Lower lobe of right lung (tissue), 2 donors: ENCODE results near the gene RAB21. TPM values are rescaled to one million over a fixed set of nuclear protein-coding genes. Genes with fewer than 3 reads are reported as not detected.

Source experiments
- ATAC-seq, 2 donors: fragments of 200-7000 bp; cut with Tn5 transposase; one replicate each; pipeline ENCODE4 v1.9.1; 2020 to 2022; ENCODE audit warnings: mild to moderate bottlenecking in 2 of 2, moderate library complexity in 2 of 2
- DNase-seq: peaks from one replicate; pipeline ENCODE4 v3.0.0-alpha.2; 2020
- H3K27ac ChIP-seq: fragments of 200-600 bp; one replicate; pipeline ENCODE4 v1.8.0; 2022
- H3K27me3 ChIP-seq: fragments of 200-600 bp; one replicate; pipeline ENCODE4 v1.8.0; 2022; ENCODE audit warnings: low read depth
- H3K36me3 ChIP-seq: fragments of 200-600 bp; one replicate; pipeline ENCODE4 v1.8.0; 2022; ENCODE audit warnings: mild to moderate bottlenecking
- H3K4me1 ChIP-seq: fragments of 200-600 bp; one replicate; pipeline ENCODE4 v1.8.0; 2022
- H3K4me3 ChIP-seq: fragments of 200-600 bp; one replicate; pipeline ENCODE4 v1.8.0; 2022; ENCODE audit warnings: mild to moderate bottlenecking
- H3K9me3 ChIP-seq: fragments of 200-600 bp; one replicate; pipeline ENCODE4 v1.8.0; 2022
- intact Hi-C: fragments of 100-400 bp; cut with DNase I; formaldehyde crosslinking; loops from one replicate; pipeline ENCODE4 v1.11.0; 2022
- total RNA-seq: library from RNA; stranded (reverse); fragmentation: NEBNext Ultra II Directional; extraction: Animal tissue kit (Norgen Biotek cat#: 25700); gene quantifications from one replicate; pipeline ENCODE4 v1.2.1, GENCODE V29; 2021
- TF ChIP-seq, protein P1 (sequence below): fragments of 200-600 bp; IDR thresholded peaks from one replicate; pipeline ENCODE4 v1.8.0; 2022; ENCODE audit warnings: antibody characterized with exemption, mild to moderate bottlenecking
- donor health status: DM: no; HTN: yes; CAD: no; lungs with severe emphysema.

RAB21 gene
- total RNA-seq, 1 donor from 2014 or later, result 67.1 TPM

DNA sequence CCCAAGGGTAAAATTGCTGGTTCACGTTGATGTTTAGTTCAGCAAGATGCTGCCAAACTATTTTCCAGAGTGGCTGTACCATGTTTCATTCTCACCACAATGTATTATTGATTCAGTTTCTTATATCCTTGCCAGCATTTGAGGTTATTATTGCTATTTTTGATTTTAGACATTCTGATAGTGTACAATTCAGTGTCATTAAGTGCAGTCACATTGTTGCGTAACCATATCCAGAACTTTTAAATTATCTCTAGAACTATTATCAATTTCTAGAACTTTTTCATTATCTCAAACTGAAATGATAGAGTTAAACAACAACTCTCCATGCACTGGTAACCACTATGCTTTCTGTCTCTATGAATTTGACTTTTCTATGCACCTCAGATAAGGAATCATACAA, 74.2 kb downstream of the RAB21 start:
- no peak for ATAC-seq
- TF ChIP-seq, protein P1, sequence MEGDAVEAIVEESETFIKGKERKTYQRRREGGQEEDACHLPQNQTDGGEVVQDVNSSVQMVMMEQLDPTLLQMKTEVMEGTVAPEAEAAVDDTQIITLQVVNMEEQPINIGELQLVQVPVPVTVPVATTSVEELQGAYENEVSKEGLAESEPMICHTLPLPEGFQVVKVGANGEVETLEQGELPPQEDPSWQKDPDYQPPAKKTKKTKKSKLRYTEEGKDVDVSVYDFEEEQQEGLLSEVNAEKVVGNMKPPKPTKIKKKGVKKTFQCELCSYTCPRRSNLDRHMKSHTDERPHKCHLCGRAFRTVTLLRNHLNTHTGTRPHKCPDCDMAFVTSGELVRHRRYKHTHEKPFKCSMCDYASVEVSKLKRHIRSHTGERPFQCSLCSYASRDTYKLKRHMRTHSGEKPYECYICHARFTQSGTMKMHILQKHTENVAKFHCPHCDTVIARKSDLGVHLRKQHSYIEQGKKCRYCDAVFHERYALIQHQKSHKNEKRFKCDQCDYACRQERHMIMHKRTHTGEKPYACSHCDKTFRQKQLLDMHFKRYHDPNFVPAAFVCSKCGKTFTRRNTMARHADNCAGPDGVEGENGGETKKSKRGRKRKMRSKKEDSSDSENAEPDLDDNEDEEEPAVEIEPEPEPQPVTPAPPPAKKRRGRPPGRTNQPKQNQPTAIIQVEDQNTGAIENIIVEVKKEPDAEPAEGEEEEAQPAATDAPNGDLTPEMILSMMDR, result no peak
- intact Hi-C loops, result no loop called here

DNA sequence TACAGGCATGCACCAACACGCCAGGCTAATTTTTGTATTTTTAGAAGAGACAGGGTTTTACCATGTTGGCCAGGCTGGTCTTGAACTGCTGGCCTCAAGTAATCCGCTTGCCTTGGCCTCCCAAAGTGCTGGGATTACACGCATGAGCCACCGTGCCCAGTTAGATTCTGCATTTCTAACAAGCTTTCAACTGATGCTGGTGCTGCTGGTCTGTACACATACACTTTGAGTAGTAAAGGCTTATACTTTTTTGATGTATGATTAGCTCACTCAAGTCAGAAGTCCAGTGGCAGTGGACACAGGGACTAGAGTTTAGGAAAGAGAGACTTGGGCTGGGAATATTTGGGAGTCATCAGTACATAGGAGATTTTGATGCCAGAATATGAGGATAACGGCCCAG, 82.7 kb downstream of the RAB21 start:
- Histone ChIP-seq H3K27me3 (no peaks in the 10 kb centered on the region), H3K4me3 (no peak overlapping the region), H3K9me3 (no peaks in the 10 kb centered on the region), H3K27ac (no peak overlapping the region), H3K4me1 (peaks cover 30% of the 10 kb centered on the region), H3K36me3 (no peaks in the 10 kb centered on the region)
- intact Hi-C loops, result no loop called here
- TF ChIP-seq, protein P1, result no peak
- DNase-seq, result no peak
- ATAC-seq, result no peak

More for the DNA sequence above, 74.2 kb downstream of the RAB21 start:
- Histone ChIP-seq H3K36me3 (no peaks in the 10 kb centered on the region), H3K4me3 (no peak overlapping the region), H3K4me1 (no peaks in the 10 kb centered on the region), H3K27ac (no peak overlapping the region), H3K27me3 (no peaks in the 10 kb centered on the region), H3K9me3 (no peaks in the 10 kb centered on the region)
- DNase-seq, result no peak

DNA sequence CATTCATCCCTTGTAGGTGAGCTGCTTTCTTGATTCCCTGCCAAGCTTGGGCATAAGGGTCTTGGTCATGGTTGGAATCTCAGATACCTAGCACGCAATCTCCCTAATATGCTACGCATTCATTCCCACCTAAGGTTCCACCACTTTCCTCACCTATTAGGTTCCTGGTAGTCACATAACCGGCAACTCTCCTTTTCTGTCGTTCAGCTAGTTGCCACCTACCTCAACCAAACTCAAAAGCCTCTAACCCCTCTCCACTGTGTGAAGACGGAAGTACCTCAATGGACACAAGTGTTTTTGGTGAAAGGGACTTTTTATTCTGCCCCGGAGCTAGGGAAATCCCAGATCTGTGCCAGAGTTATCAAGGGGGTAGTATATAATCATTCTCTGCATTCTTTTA, 83.6 kb downstream of the RAB21 start:
- ATAC-seq (no peak), DNase-seq (no peak)
- Histone ChIP-seq H3K27me3 (no peaks in the 10 kb centered on the region), H3K4me1 (peaks cover 37% of the 10 kb centered on the region), H3K9me3 (no peaks in the 10 kb centered on the region), H3K36me3 (no peaks in the 10 kb centered on the region), H3K27ac (peak overlapping the region; percentile 94), H3K4me3 (no peak overlapping the region)
- intact Hi-C loops, result no loop called here
- TF ChIP-seq, protein P1, result no peak

DNA sequence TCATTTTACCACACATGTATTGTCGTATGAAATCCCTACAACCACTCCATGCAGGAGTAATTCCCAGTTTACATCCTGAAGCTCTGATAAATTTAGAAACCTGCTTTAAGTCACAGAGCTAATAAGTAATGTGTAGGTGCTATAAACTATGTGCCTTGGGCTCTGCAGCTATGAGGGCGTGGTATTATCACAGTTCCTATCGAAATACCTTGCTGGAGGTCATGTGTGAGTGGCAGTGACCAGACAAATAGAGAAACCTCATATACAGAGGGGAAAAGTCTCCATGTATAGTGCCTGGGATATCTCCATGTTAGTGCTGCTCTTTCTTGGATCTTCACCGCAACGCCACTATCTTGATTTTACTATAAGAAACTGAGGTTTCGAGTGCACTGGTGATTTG, 84.0 kb downstream of the RAB21 start:
- no peak for ATAC-seq

DNA sequence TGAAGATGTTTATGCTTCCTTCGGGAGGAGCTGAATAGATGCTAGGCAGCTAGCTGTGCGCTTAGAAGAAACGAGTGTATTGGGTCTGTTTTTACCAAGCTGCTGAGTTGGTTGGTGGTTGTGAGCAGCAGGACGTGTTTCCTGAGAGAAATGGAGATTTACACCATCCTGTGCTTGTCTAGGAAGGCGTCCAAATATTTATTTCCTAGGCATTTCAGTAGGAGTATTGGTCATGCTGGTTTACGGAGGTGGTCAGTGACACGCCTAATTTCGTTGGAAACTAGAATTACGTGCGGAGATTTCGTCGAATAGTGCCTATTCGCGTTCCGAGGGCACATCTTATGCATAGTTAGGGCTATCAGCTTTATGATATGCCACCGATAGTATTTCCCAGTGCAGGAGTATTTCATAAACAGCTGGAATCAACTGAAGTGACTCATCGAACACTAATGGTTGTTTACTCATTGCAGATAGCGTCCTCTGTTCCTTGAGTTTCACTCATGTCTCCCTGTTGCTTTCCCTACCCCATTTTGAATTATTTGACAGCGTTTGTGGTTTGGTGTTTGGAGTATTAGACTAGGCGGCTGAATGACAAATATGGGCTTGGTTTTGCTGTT, 85.7 kb downstream of the RAB21 start:
- TF ChIP-seq, protein P1, result no peak
- DNase-seq (no peak), ATAC-seq (peak; percentile 13 to 30)
- H3K36me3 ChIP-seq, result no peaks in the 10 kb centered on the region
- peaks cover 55% of the 10 kb centered on the region for H3K4me1 ChIP-seq
- intact Hi-C loops, result no loop called here
- no peaks in the 10 kb centered on the region for H3K9me3 ChIP-seq
- H3K27me3 ChIP-seq, result no peaks in the 10 kb centered on the region
- H3K4me3 ChIP-seq, result peak overlapping the region; percentile 79
- H3K27ac ChIP-seq, result peak overlapping the region; percentile 94

More for the DNA sequence above, 84.0 kb downstream of the RAB21 start:
- DNase-seq, result no peak
- no peaks in the 10 kb centered on the region for H3K27me3 ChIP-seq
- H3K4me3 ChIP-seq, result peak overlapping the region; percentile 79
- no peaks in the 10 kb centered on the region for H3K36me3 ChIP-seq
- H3K9me3 ChIP-seq, result no peaks in the 10 kb centered on the region
- H3K27ac ChIP-seq, result peak overlapping the region; percentile 94
- TF ChIP-seq, protein P1, result no peak
- intact Hi-C loops, result no loop called here
- H3K4me1 ChIP-seq, result peaks cover 42% of the 10 kb centered on the region
